HG03354 (cell line): ENCODE data around the gene HAPLN1.
"Not testable (repeated sequence)": the region's sequence is repeated elsewhere in the genome, so short reads cannot be mapped to it uniquely, and the experiment has no call there.

Experiments used
- ATAC-seq: cut with Tn5 transposase; IDR thresholded peaks from one replicate; pipeline ENCODE4 v1.9.1; 2021; ENCODE audit warnings: mild to moderate bottlenecking; ENCODE audit not compliant: unreplicated experiment, poor library complexity, severe bottlenecking

HAPLN1 gene

DNA sequence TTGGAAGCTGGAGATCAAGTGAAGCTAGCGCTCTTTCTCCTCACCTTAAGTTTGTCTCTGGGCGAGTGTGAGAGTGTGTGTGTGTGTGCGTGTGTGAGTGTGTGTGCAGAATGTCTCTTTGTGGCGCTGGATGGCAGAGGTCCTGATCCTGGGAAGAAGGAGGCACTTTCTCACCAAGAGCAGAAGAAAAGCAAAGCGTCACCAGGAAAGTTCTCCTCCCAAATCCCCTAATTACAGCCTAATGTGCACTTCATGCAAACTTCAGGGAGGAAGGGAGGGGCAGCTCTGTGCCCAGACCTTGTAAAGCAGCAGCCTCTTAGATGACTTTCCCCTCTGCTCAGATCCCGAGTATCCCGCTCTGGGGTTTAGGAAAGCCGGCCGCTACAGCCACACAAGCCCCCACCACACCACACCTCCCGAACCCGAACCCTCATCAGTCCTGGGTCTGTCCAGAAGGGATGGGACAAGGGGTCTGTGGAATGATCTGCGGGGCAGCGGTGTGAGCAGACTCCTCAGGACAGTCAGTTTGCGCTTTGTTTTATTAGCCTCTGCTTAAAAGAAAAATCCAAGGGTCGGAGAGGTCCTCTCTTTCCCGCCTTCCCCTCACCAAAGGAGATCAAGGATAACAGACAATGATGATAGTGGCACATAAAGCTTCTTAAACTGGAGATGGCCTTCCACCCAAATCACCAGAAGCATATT is at the start of gene HAPLN1:
TSS of gene HAPLN1 (minus strand) at position 20 of the 702 bp plus-strand sequence. CDS start 47,332 bp downstream, outside the sequence.
- no peak for ATAC-seq

- ATAC-seq, result no peak
These were observed 46.8 kb upstream of the HAPLN1 start for GRCh38 chr5:83767409-83767992.

- no peak for ATAC-seq
These were observed 43.4 kb upstream of the HAPLN1 start for GRCh38 chr5:83764101-83764500.

DNA sequence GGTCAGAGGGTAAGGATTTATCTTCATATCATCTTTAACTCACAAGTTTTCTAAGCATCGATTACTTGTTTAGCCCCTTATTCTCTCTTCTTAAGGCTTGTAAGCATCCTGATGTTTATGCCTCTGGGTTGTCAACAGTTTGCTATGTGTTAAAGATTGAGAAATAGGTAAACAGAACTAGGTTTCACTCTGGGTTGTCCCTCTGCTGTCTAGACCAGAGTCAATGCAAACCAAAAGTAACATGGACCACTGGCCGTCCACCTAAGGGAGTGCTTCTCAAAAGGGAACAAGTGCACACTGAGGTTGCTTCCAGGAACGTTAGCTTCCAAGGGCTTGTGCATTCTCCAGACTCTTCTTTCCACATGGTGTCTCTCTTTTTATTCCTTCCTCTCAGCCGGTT is 39.9 kb upstream of the HAPLN1 start:
- ATAC-seq, result no peak

- no peak for ATAC-seq
These were observed 32.0 kb upstream of the HAPLN1 start for GRCh38 chr5:83752700-83753099.

DNA sequence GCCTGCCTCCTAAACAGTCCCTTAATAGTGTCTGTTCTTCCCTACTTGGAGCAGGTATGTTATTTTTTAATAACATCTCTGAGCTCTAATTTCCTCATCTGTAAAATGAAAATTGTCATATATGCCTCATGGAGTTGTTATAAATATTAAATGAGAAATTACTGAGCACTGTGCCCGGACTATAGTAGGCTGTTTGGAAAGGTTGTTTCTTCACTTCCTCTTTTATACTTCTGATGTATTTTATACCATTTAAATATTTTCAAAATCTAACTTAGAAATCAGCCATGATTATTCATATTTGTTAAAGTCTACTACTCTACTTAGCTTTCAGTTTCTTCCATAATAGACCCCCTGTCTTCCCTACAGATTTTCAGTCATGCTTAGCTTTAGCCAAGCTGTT is 30.5 kb upstream of the HAPLN1 start:
- ATAC-seq, result no peak

DNA sequence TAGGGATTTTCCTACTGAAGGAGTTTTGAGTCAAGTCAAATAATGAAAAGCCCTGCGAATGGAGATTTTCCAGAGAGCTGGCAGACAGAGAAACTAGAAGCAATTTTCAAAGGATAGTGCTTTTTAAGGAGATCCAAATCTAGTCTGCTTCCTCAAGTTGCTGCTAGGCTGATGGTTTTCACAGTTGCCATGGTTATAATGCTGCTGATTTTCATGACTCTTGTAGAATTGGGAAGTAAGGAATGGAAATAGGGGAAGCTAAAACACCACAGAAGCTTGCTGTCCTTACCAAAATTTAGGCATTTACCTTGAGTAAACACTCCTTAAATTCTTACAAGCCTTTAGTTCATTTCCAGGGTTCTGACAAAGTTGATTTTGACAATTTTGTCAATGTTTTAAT is 30.1 kb upstream of the HAPLN1 start:
- no peak for ATAC-seq

GRCh38 chr5:83745816-83746215 is 25.2 kb upstream of the HAPLN1 start:
- ATAC-seq, result no peak

GRCh38 chr5:83744821-83745220 is 24.2 kb upstream of the HAPLN1 start:
- ATAC-seq, result no peak

- ATAC-seq, result no peak
These were observed 21.4 kb upstream of the HAPLN1 start for GRCh38 chr5:83742089-83742488.

DNA sequence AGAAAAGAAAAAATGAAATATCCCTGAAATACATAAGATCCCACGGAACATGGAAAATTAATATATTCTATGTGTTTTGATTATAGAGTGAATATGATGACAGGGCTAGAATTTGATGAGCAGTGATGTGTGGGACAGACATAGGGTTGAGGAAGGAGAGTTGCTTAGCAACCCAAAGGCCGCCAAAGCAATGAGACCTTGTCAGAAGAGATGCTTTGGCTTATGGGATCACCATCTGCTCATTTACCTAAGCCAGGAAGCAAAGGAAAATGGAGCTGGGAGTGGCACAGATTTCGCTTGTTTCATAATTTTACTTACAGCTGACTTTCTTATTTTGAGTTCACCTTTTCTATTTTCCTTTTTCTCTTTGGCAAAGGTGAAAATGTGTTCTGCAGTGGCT is 20.9 kb upstream of the HAPLN1 start:
- ATAC-seq, result no peak

DNA sequence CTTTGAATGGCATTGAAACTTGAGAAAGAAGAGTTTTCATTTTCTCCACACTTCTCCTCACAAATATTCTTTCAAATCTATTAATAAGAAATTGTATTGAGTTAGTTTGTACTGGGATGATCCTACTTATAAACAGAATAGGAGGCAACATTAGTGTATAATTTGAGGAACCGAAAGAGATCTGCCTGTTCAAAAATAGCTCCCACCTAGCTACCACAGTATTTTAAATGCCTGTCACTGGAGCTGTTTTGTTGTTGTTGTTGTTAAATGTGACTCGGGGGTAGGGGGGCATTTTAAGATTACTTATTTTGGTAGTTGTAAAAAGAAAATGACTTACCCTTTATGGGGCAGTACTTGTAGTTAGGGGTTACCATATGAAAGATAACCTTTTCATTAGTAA is 20.1 kb upstream of the HAPLN1 start:
- peak; percentile 63 for ATAC-seq

- not testable (repeated sequence) for ATAC-seq
These were observed 15.5 kb upstream of the HAPLN1 start for GRCh38 chr5:83736169-83736568.

GRCh38 chr5:83735058-83735457 is 14.4 kb upstream of the HAPLN1 start:
- not testable (repeated sequence) for ATAC-seq

GRCh38 chr5:83731638-83732037 is 11.0 kb upstream of the HAPLN1 start:
- ATAC-seq, result no peak

DNA sequence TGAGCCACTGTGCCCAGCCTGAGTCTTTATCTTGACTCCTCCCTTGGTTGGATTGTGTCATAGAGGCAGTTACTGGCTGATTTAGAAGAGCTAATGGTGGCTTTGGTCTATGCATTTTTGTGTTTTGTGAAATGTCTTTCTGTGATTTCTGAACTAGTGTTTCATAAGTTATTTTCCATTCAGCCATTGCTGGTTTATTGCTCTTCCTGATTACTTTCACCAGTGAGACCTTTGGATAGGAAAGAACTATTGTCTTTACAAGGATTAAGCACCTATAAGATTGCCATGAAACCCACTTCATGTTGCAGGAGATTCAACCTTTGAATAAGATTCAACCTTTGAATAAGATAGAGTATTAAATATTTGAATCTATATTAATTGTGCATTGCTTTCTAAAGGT is 8.7 kb upstream of the HAPLN1 start:
- no peak for ATAC-seq

DNA sequence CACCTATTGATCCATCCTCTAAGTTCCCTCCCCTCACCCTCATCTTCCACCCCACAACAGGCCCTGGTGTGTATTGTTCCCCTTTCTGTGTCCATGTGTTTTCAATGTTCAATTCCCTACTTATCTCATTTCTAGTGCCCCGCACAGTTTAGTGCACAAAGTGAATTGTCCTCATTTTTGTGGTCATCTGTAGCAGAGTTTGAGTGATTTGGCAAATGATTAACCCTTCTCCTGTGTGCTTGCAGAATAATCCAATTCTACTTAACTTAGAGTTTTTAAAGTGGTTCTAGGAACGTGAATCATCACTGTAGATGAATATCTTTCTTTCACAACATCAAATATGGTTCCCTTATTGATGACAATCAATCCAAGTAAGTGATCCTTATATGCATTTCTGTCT is 6.3 kb upstream of the HAPLN1 start:
- no peak for ATAC-seq

DNA sequence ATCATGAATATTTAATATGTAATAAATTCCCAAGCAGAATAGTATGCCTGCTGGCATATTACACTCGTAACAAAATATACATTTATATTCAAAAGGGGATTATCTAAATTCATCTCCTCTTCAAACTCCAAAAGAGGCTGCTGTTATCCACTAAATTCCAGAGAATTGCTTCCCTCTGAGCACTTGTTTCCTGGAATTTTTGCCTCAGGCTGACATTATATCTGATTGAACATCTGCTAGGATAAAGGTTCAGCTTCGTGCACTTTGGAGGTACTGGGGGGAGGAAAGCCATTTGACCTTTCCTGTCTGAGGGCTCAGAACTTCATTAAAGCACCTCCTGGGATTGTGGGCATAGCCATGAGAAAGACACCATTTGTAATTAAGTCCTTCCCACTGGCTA is 4.3 kb upstream of the HAPLN1 start:
- ATAC-seq, result no peak

- no peak for ATAC-seq
These were observed 3.3 kb upstream of the HAPLN1 start for GRCh38 chr5:83724001-83724400.

DNA sequence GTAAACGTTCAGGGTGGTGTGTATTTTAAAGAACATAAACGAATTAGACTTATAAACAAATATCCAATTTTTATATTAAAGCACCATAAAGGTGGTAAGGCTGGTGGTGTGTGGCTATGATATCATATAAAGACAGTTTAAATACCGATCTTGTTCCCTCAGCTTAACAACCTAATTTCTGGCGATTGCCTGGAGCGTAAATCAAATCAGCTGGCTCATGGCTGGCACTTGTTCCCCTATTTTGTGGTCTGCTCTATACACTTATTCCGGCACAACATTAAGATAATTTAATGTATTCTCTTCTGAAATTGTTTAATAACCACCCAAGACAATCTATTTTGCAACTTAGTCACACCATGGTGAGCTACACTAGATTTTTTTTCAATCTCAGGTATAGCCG is 2.4 kb upstream of the HAPLN1 start:
- ATAC-seq, result no peak

DNA sequence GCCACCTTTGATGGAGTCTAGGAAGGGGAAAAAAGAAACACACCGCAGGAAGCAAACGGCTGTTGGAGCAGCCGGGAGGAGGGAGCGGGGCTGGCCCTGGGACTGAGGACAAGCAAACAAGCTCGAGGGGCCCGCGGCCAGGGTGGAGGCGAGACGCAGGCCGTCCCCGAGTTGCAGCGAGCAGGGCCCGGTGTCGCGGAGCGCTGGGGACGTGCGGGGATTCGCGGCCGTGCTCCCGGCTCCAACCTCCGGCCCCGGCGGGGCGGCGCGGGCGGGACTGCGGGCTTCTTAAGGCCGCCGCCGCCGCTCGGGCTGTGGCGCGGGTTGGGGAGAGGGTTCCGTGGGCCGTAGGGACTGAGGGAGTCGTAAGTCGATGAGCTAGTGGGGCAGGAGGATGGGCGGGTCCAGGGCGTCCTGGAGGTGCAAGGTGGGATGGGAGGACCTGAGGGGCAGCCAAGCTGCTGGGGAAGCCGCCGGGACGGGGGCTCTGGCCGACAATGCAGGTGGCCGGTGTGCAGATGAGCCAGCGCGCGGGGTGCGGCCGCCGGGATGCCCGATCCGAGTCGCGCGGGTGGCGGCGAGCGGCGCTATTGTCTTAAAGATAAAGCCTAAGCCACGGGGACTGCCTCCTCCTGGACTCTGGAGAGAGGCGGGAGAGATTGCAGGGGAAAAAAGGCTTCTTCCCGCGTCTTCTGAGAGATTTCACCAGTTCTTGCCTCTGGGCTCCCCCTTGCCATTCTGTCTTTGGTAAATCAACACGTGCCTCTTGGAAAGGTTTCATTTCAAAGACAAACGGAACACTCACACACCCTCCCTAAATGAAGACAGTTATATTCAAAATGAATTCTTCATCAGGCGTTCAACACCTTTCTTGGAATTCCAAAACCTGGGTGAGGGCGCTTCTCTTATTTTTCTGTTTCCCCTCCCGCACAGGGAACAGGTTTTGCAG is 1.6 kb upstream of the HAPLN1 start:
- peak; percentile 58 for ATAC-seq
